Measurements from ENCODE around the gene AUTS2. TPM values are rescaled to one million over a fixed set of nuclear protein-coding genes. Genes with fewer than 3 reads are reported as not detected.

AUTS2 gene
- total and polyA plus RNA-seq, 5 donors: 7.0 to 15.4 (median 10.6) TPM

GRCh38 chr7:70693686-70694433 is 1095.6 kb downstream of the AUTS2 start:
- Histone ChIP-seq H3K4me1 (ENCODE audit: control insufficient read depth, insufficient read depth, low read length) (peaks cover 3% of the 10 kb centered on the region), H3K27me3 (ENCODE audit: control insufficient read depth, insufficient read depth) (no peaks in the 10 kb centered on the region), H3K9me3 (ENCODE audit: control insufficient read depth, low read length) (no peaks in the 10 kb centered on the region), H3K4me3 (ENCODE audit: low read length) (peak overlapping the region; percentile 96), H3K27ac (ENCODE audit: low read length) (peak overlapping the region; percentile 26)
- ATAC-seq: peak; percentile 90 to 92
- WGBS: under 1% methylated on average over 101 of the region's 101 CpGs
- intact Hi-C loops (cut with DNase I): loop anchor here in 3 of 4 donors (10.0 kb wide), 3 partner anchors 349 to 649 kb away; no protein-coding TSS in a partner anchor
- peak; percentile 81 to 92 (median 92) for DNase-seq

GRCh38 chr7:70694434-70694970 is 1096.2 kb downstream of the AUTS2 start:
- ATAC-seq (peak; percentile 35 to 47), DNase-seq (peak; percentile 28 to 73 (median 72))
- under 1% methylated on average over 80 of the region's 80 CpGs for WGBS
- Histone ChIP-seq H3K27ac (ENCODE audit: low read length) (peak overlapping the region; percentile 26), H3K4me3 (ENCODE audit: low read length) (peak overlapping the region; percentile 96), H3K4me1 (ENCODE audit: control insufficient read depth, insufficient read depth, low read length) (peaks cover 3% of the 10 kb centered on the region), H3K27me3 (ENCODE audit: control insufficient read depth, insufficient read depth) (no peaks in the 10 kb centered on the region), H3K9me3 (ENCODE audit: control insufficient read depth, low read length) (no peaks in the 10 kb centered on the region)
- intact Hi-C loops (cut with DNase I): loop anchor here in 3 of 4 donors (10.0 kb wide), 3 partner anchors 350 to 650 kb away; no protein-coding TSS in a partner anchor

GRCh38 chr7:70694971-70695794 is 1096.9 kb downstream of the AUTS2 start:
- Histone ChIP-seq H3K27me3 (ENCODE audit: control insufficient read depth, insufficient read depth) (no peaks in the 10 kb centered on the region), H3K4me1 (ENCODE audit: control insufficient read depth, insufficient read depth, low read length) (peaks cover 3% of the 10 kb centered on the region), H3K4me3 (ENCODE audit: low read length) (peak overlapping the region; percentile 96), H3K27ac (ENCODE audit: low read length) (no peak overlapping the region), H3K9me3 (ENCODE audit: control insufficient read depth, low read length) (no peaks in the 10 kb centered on the region)
- intact Hi-C loops (cut with DNase I): loop anchor here in 3 of 4 donors (5.0 to 10.0 kb wide), 4 partner anchors 350 to 653 kb away; no protein-coding TSS in a partner anchor
- DNase-seq (peak; percentile 22 to 71 (median 64)), ATAC-seq (peak; percentile 25 to 42)
- 0% methylated on average over 77 of the region's 77 CpGs for WGBS

- ATAC-seq (no peak), DNase-seq (no peak)
- Histone ChIP-seq H3K4me3 (ENCODE audit: low read length) (peak overlapping the region; percentile 96), H3K9me3 (ENCODE audit: control insufficient read depth, low read length) (no peaks in the 10 kb centered on the region), H3K27me3 (ENCODE audit: control insufficient read depth, insufficient read depth) (no peaks in the 10 kb centered on the region), H3K4me1 (ENCODE audit: control insufficient read depth, insufficient read depth, low read length) (peaks cover 3% of the 10 kb centered on the region), H3K27ac (ENCODE audit: low read length) (no peak overlapping the region)
- intact Hi-C loops (cut with DNase I): loop anchor here in 3 of 4 donors (5.0 to 10.0 kb wide), 4 partner anchors 351 to 653 kb away; no protein-coding TSS in a partner anchor
- 6% methylated on average over 9 of the region's 9 CpGs for WGBS
Measured at GRCh38 chr7:70695795-70696083, 1097.5 kb downstream of the AUTS2 start.

GRCh38 chr7:70696201-70696754 is 1098.0 kb downstream of the AUTS2 start:
- peak overlapping the region; percentile 96 for H3K4me3 ChIP-seq (ENCODE audit: low read length)
- DNase-seq (no peak), ATAC-seq (no peak)
- no peak overlapping the region for H3K27ac ChIP-seq (ENCODE audit: low read length)
- intact Hi-C loops (cut with DNase I): loop anchor here in 3 of 4 donors (5.0 to 10.0 kb wide), 4 partner anchors 351 to 654 kb away; no protein-coding TSS in a partner anchor
- no peaks in the 10 kb centered on the region for H3K27me3 ChIP-seq (ENCODE audit: control insufficient read depth, insufficient read depth)
- H3K4me1 ChIP-seq (ENCODE audit: control insufficient read depth, insufficient read depth, low read length): peaks cover 3% of the 10 kb centered on the region
- H3K9me3 ChIP-seq (ENCODE audit: control insufficient read depth, low read length): no peaks in the 10 kb centered on the region
- WGBS: 38% methylated on average over 10 of the region's 10 CpGs

- DNase-seq: no peak
- H3K4me3 ChIP-seq (ENCODE audit: low read length): no peak overlapping the region
- WGBS: 23% methylated on average over 2 of the region's 2 CpGs
- H3K27ac ChIP-seq (ENCODE audit: low read length): no peak overlapping the region
- intact Hi-C loops (cut with DNase I): loop anchor here in 3 of 4 donors (5.0 to 10.0 kb wide), 4 partner anchors 354 to 656 kb away; no protein-coding TSS in a partner anchor
- H3K4me1 ChIP-seq (ENCODE audit: control insufficient read depth, insufficient read depth, low read length): peaks cover 3% of the 10 kb centered on the region
- H3K9me3 ChIP-seq (ENCODE audit: control insufficient read depth, low read length): no peaks in the 10 kb centered on the region
- H3K27me3 ChIP-seq (ENCODE audit: control insufficient read depth, insufficient read depth): no peaks in the 10 kb centered on the region
- no peak for ATAC-seq
Measured at GRCh38 chr7:70698219-70698832, 1100.1 kb downstream of the AUTS2 start.

- WGBS: 86% methylated on average over 3 of the region's 3 CpGs
- Histone ChIP-seq H3K27me3 (ENCODE audit: control insufficient read depth, insufficient read depth) (no peaks in the 10 kb centered on the region), H3K4me3 (ENCODE audit: low read length) (no peak overlapping the region), H3K27ac (ENCODE audit: low read length) (no peak overlapping the region), H3K9me3 (ENCODE audit: control insufficient read depth, low read length) (no peaks in the 10 kb centered on the region), H3K4me1 (ENCODE audit: control insufficient read depth, insufficient read depth, low read length) (peaks cover 3% of the 10 kb centered on the region)
- no peak for DNase-seq
- no peak for ATAC-seq
- intact Hi-C loops (cut with DNase I): loop anchor here in 3 of 4 donors (5.0 to 10.0 kb wide), 4 partner anchors 354 to 657 kb away; no protein-coding TSS in a partner anchor
Measured at GRCh38 chr7:70699271-70699670, 1101.0 kb downstream of the AUTS2 start.

- Histone ChIP-seq H3K27ac (ENCODE audit: low read length) (no peak overlapping the region), H3K9me3 (ENCODE audit: control insufficient read depth, low read length) (no peaks in the 10 kb centered on the region), H3K4me1 (ENCODE audit: control insufficient read depth, insufficient read depth, low read length) (peaks cover 3% of the 10 kb centered on the region), H3K27me3 (ENCODE audit: control insufficient read depth, insufficient read depth) (no peaks in the 10 kb centered on the region), H3K4me3 (ENCODE audit: low read length) (no peak overlapping the region)
- ATAC-seq (no peak), DNase-seq (no peak)
- intact Hi-C loops (cut with DNase I): no loop called here
- 86% methylated on average over 11 of the region's 11 CpGs for whole genome bisulfite sequencing
Measured at GRCh38 chr7:70700055-70700940, 1102.0 kb downstream of the AUTS2 start.

- no peak overlapping the region for H3K4me3 ChIP-seq (ENCODE audit: low read length)
- no peaks in the 10 kb centered on the region for H3K9me3 ChIP-seq (ENCODE audit: control insufficient read depth, low read length)
- DNase-seq (no peak), ATAC-seq (no peak)
- intact Hi-C loops (cut with DNase I): no loop called here
- H3K4me1 ChIP-seq (ENCODE audit: control insufficient read depth, insufficient read depth, low read length): peaks cover 3% of the 10 kb centered on the region
- no peak overlapping the region for H3K27ac ChIP-seq (ENCODE audit: low read length)
- 81% methylated on average over 6 of the region's 6 CpGs for WGBS
- no peaks in the 10 kb centered on the region for H3K27me3 ChIP-seq (ENCODE audit: control insufficient read depth, insufficient read depth)
Measured at GRCh38 chr7:70700941-70701425, 1102.7 kb downstream of the AUTS2 start.

Data from right cardiac atrium (tissue), 5 donors.